Mesothelial cell of epicardium (in vitro differentiated cells): ENCODE data around the gene GRID1. TPM values are rescaled to one million over a fixed set of nuclear protein-coding genes. Genes with fewer than 3 reads are reported as not detected.

ENCODE experiments used
- DNase-seq, 2 experiments: peaks; one replicate each; pipeline ENCODE4 v3.0.0; 2021; ENCODE audit warnings: low spot score in 2 of 2; ENCODE audit not compliant: unreplicated experiment in 2 of 2
- H3K27ac Mint-ChIP-seq: 2 replicates; pipeline ENCODE4 v1.8.0; 2021; ENCODE audit warnings: mixed read lengths
- H3K27me3 Mint-ChIP-seq: 2 replicates; pipeline ENCODE4 v1.8.0; 2021; ENCODE audit warnings: low read depth, mixed read lengths
- H3K36me3 Mint-ChIP-seq: 2 replicates; pipeline ENCODE4 v1.8.0; 2021; ENCODE audit warnings: mixed read lengths
- H3K4me1 Mint-ChIP-seq: 2 replicates; pipeline ENCODE4 v1.8.0; 2021; ENCODE audit warnings: mixed read lengths
- H3K4me3 Mint-ChIP-seq: 2 replicates; pipeline ENCODE4 v1.8.0; 2021; ENCODE audit warnings: mild to moderate bottlenecking, moderate library complexity, mixed read lengths
- H3K9me3 Mint-ChIP-seq: 2 replicates; pipeline ENCODE4 v1.8.0; 2021; ENCODE audit warnings: mixed read lengths
- total RNA-seq: library from RNA; stranded (reverse); gene quantifications from 3 replicates; pipeline ENCODE4 v1.2.1, GENCODE V29; 2021
- TF ChIP-seq, protein P1 (sequence below): fragments of 200-600 bp; sonication (generic); IDR thresholded peaks from one replicate; pipeline ENCODE4 v1.5.0; 2021; ENCODE audit warnings: antibody characterized with exemption; ENCODE audit not compliant: unreplicated experiment

GRID1 gene
- total RNA-seq, 1 donor from 2014 or later: 0.22 TPM

GRCh38 chr10:86065711-86066251 lies 300.8 kb downstream of the GRID1 start:
- Mint-ChIP-seq H3K4me1 (no peaks in the 10 kb centered on the region), H3K27ac (no peak overlapping the region), H3K9me3 (no peaks in the 10 kb centered on the region), H3K36me3 (no peaks in the 10 kb centered on the region), H3K4me3 (no peak overlapping the region), H3K27me3 (peaks cover 57% of the 10 kb centered on the region)
- DNase-seq: no peak
- TF ChIP-seq, protein P1, sequence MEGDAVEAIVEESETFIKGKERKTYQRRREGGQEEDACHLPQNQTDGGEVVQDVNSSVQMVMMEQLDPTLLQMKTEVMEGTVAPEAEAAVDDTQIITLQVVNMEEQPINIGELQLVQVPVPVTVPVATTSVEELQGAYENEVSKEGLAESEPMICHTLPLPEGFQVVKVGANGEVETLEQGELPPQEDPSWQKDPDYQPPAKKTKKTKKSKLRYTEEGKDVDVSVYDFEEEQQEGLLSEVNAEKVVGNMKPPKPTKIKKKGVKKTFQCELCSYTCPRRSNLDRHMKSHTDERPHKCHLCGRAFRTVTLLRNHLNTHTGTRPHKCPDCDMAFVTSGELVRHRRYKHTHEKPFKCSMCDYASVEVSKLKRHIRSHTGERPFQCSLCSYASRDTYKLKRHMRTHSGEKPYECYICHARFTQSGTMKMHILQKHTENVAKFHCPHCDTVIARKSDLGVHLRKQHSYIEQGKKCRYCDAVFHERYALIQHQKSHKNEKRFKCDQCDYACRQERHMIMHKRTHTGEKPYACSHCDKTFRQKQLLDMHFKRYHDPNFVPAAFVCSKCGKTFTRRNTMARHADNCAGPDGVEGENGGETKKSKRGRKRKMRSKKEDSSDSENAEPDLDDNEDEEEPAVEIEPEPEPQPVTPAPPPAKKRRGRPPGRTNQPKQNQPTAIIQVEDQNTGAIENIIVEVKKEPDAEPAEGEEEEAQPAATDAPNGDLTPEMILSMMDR: no peak

DNA sequence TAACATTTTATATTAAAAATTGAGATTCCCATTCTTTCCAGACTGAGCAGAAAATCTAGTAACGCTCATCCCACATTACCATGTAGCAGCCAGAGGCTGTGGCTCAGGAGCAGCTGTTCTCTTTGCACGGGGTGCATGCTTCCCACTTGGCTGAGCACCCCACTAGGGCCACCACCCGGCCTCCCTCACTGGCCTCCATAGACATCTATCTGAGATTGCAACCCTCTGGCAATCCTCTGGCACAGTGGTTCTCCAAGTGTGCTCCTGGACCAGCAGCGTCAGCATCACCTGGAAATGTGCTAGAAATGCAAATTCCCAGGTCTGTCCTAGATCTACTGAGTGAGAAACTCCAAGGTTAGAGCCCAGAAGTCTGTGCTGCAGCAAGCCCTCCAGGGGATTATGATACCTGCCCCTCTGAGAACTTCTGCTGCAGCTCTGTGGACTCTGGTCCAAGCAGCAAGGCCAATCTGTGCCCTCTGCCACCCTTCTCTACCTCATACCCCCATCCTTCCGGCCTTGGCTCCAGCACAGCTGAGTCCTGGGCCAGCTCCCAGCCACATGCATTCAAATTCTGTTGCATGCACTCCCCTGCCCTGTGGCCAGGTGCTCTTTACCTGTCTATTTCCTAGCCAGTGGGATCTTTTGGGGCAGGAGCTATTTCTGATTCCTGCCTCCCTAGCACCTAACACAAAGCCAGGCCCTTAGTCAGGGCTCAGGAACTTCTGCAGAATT lies 301.5 kb downstream of the GRID1 start:
- Mint-ChIP-seq H3K9me3 (no peaks in the 10 kb centered on the region), H3K4me3 (no peak overlapping the region), H3K36me3 (no peaks in the 10 kb centered on the region), H3K27me3 (peaks cover 54% of the 10 kb centered on the region), H3K27ac (no peak overlapping the region), H3K4me1 (no peaks in the 10 kb centered on the region)
- no peak for DNase-seq
- TF ChIP-seq, protein P1: no peak

- Mint-ChIP-seq H3K27ac (no peak overlapping the region), H3K4me1 (no peaks in the 10 kb centered on the region), H3K9me3 (no peaks in the 10 kb centered on the region), H3K27me3 (peaks cover 50% of the 10 kb centered on the region), H3K36me3 (no peaks in the 10 kb centered on the region), H3K4me3 (no peak overlapping the region)
- no peak for DNase-seq
- TF ChIP-seq, protein P1: no peak
Observed at GRCh38 chr10:86064219-86064618, 302.4 kb downstream of the GRID1 start.

DNA sequence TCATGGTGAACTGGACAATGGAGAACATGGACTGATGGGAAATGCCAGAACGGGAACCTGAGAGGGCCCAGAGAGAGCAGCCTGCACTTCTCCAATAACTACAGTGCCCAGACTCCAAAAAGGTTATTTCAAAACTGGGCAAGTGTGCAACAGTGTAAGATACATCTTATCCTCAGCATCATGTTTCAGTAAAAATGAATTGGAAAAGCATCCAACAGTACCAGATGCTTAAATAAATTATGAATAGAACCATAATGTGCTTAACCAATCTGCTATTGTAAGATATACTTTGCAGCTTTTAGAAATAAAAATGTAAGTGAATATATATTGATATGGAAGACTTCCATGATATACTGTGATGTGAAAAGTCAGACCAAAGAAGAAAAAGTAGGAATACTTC lies 303.3 kb downstream of the GRID1 start:
- Mint-ChIP-seq H3K27ac (no peak overlapping the region), H3K27me3 (peaks cover 50% of the 10 kb centered on the region), H3K36me3 (no peaks in the 10 kb centered on the region), H3K9me3 (no peaks in the 10 kb centered on the region), H3K4me1 (no peaks in the 10 kb centered on the region), H3K4me3 (no peak overlapping the region)
- DNase-seq: no peak
- TF ChIP-seq, protein P1: no peak

DNA sequence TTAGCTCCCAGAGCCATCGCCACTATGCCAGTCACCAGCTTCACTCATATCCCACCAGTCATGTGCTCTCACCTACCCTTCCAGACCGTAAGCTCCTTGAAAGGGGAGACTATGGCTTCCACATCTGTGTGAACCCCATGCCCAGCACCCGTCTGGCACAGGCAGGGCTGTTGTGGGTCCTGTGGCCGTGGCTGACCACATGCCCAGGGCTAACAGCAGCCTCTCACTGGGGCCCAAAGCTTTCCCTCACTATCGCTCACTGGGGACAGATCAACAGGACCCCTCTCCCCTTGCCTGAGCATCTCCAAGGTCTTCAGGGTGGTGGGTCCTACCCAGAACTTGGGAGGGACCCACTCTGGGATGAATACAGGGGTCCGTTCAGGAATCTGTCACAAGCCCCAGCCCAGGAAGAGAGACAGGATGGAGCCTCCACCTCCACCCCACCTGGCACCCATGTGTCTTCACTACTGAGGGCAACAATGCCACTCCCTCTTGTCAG lies 303.9 kb downstream of the GRID1 start:
- no peaks in the 10 kb centered on the region for H3K36me3 Mint-ChIP-seq
- DNase-seq: no peak
- H3K4me3 Mint-ChIP-seq: no peak overlapping the region
- H3K27me3 Mint-ChIP-seq: peaks cover 53% of the 10 kb centered on the region
- TF ChIP-seq, protein P1: no peak
- H3K9me3 Mint-ChIP-seq: peaks cover under 1% of the 10 kb centered on the region
- no peak overlapping the region for H3K27ac Mint-ChIP-seq
- no peaks in the 10 kb centered on the region for H3K4me1 Mint-ChIP-seq
